NB4 (cell line): ENCODE data around the gene CMTM1.

Source experiments
- DNase-seq: peaks from one replicate; pipeline ENCODE4 v3.0.0; 2010; ENCODE audit warnings: low read depth
- H3K4me3 ChIP-seq: one replicate; pipeline ENCODE4 v1.5.1; 2011; ENCODE audit warnings: mild to moderate bottlenecking, low read depth, low read length, moderate library complexity
- CTCF ChIP-seq: IDR thresholded peaks from one replicate; pipeline ENCODE4 v1.5.1; 2012; ENCODE audit warnings: low read depth, low read length
- MAX ChIP-seq: IDR thresholded peaks from 2 replicates; pipeline ENCODE4 v1.6.1; 2011; ENCODE audit warnings: low read depth, low read length
- MYC ChIP-seq: IDR thresholded peaks from 2 replicates; pipeline ENCODE4 v1.6.1; 2011; ENCODE audit warnings: low read depth, low read length
- POLR2A ChIP-seq: IDR thresholded peaks from 2 replicates; pipeline ENCODE4 v1.6.1; 2011; ENCODE audit warnings: mild to moderate bottlenecking; ENCODE audit not compliant: insufficient read length; ENCODE audit errors: extremely low read depth

CMTM1 gene

GRCh38 chr16:66520406-66521170 lies 45.7 kb upstream of the CMTM1 start:
- peak; percentile 80 for DNase-seq
- H3K4me3 ChIP-seq: no peak overlapping the region
- TF ChIP-seq MYC (no peak), CTCF (no peak), MAX (no peak; the same call in 1 of the 2 replicates), POLR2A (no peak)

- DNase-seq: no peak
- TF ChIP-seq POLR2A (no peak), MAX (no peak), MYC (no peak), CTCF (no peak)
- no peak overlapping the region for H3K4me3 ChIP-seq
Measured at GRCh38 chr16:66521252-66521713, 45.0 kb upstream of the CMTM1 start.

DNA sequence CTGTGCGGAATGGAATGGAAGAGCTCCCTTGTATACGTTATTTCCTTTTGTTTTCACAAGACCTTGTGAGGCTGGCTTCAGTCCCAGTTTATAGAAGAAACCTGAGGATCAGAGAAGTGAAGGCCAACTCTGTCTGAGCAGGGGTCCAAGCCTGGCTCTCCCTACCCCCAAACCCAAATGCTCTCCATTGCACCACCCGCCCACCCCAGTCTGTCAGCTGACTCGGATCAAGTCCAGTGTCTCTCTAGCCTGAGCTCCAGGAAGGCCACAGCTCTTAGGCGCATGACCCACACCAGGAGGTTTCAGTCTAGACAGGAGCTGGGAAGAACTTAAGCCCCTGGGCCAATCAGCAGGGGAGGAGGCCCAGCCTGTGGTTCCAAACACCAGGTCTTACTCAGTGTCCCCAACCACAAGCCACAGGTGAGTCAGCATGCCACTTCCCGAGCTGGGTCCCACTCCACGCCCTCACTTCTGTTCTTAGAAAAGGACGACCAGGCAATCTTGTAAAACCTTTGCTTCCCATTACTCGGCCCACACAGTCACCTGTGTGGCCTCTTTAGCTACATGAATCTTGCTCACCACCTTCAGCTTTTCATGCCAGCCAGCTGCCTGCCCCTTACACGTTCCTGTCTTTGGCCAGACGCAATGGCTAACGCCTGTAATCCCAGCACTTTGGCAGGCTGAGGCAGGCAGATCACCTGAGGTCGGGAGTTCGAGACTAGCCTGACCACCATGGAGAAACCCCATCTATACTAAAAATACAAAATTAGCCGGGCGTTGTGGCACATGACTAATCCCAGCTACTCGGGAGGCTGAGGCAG lies 44.1 kb upstream of the CMTM1 start:
- H3K4me3 ChIP-seq: no peak overlapping the region
- peak; percentile 97 for DNase-seq
- TF ChIP-seq MAX (peak; percentile 58), MYC (peak; percentile 27; the same call in 1 of the 2 replicates), POLR2A (no peak), CTCF (no peak)

GRCh38 chr16:66522816-66523590 lies 43.2 kb upstream of the CMTM1 start:
- DNase-seq: no peak
- no peak overlapping the region for H3K4me3 ChIP-seq
- TF ChIP-seq CTCF (no peak), POLR2A (no peak), MAX (no peak), MYC (no peak)

- 0 out of 2 replicates have a peak, but pooled peaks have one; percentile 37 for TF ChIP-seq MYC
- no peak for TF ChIP-seq CTCF
- no peak overlapping the region for H3K4me3 ChIP-seq
- peak; percentile 89 for DNase-seq
Measured at GRCh38 chr16:66523861-66524354, 42.3 kb upstream of the CMTM1 start.
